Gastroesophageal sphincter (tissue), 3 donors: ENCODE results near the gene LAD1.

Experiments
- EP300 ChIP-seq: sonication (generic); formaldehyde crosslinking; IDR thresholded peaks from one replicate; pipeline ENCODE4 v1.6.1; 2017; ENCODE audit warnings: antibody characterized with exemption, mild to moderate bottlenecking
- TF ChIP-seq, protein P1 (sequence below), 4 experiments: fragments of 200-600 bp in 2 of 4; fragments of 450-650 bp in 2 of 4; sonication (generic) in 1 of 4; IDR thresholded peaks; one replicate each; pipeline ENCODE4 v1.5.1; 2017 to 2019; ENCODE audit warnings: antibody characterized with exemption in 4 of 4, mild to moderate bottlenecking in 2 of 4, moderate library complexity in 2 of 4

DNA sequence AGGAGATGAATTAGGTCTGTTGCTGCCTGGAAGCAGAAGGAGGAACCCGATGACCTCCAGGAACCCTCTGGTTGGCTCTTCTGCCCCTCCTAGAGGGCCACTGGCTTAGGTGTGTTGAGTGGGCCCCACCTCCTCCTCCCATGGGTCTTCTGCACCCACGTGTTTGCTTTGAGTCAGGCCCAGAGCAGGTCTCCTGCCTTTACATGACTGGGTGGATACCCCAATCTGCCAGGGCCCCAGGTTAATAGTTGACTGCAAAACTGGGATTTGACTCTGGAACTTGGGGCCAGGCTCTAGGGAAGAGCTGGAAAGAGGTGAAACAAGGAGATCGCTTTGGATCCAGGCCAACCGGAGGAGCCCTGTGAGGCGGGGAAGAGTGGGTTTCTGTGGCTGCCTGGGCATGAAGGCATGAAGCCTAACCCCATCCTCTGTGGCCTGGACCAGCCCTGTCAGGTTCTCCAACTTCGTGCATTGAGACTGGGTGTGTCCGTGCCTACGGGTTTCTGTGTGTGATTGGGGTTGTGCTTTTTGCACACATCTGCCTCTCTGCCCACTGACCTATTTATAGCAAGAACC lies 7.8 kb upstream of the LAD1 start:
- TF ChIP-seq, protein P1, sequence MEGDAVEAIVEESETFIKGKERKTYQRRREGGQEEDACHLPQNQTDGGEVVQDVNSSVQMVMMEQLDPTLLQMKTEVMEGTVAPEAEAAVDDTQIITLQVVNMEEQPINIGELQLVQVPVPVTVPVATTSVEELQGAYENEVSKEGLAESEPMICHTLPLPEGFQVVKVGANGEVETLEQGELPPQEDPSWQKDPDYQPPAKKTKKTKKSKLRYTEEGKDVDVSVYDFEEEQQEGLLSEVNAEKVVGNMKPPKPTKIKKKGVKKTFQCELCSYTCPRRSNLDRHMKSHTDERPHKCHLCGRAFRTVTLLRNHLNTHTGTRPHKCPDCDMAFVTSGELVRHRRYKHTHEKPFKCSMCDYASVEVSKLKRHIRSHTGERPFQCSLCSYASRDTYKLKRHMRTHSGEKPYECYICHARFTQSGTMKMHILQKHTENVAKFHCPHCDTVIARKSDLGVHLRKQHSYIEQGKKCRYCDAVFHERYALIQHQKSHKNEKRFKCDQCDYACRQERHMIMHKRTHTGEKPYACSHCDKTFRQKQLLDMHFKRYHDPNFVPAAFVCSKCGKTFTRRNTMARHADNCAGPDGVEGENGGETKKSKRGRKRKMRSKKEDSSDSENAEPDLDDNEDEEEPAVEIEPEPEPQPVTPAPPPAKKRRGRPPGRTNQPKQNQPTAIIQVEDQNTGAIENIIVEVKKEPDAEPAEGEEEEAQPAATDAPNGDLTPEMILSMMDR (IDR thresholded peaks at IDR 0.05) = no peak
- TF ChIP-seq EP300 = no peak
